SK-N-SH treated with all-trans-retinoic acid at 6 μM for 48 hours (cell line): ENCODE results near the gene KCND2.

Experiments
- ATAC-seq: fragments of 200-7000 bp; cut with Tn5 transposase; 3 replicates; pipeline ENCODE4 v1.9.1; 2020; ENCODE audit warnings: mild to moderate bottlenecking, moderate library complexity
- ARNTL ChIP-seq: fragments of 450-650 bp; formaldehyde crosslinking; IDR thresholded peaks from 2 replicates; pipeline ENCODE4 v1.5.0; 2020; ENCODE audit warnings: low read depth, mild to moderate bottlenecking, moderate library complexity, borderline replicate concordance
- CSDC2 ChIP-seq: fragments of 250-450 bp; sonication (Bioruptor Pico); IDR thresholded peaks from 2 replicates; pipeline ENCODE4 v1.5.0; 2020; ENCODE audit warnings: mild to moderate bottlenecking, moderate library complexity
- CSRNP3 ChIP-seq: fragments of 250-450 bp; sonication (Bioruptor Pico); IDR thresholded peaks from 2 replicates; pipeline ENCODE4 v1.5.1; 2021; ENCODE audit warnings: mild to moderate bottlenecking, moderate library complexity
- GLIS3 ChIP-seq: fragments of 250-450 bp; sonication (Bioruptor Pico); IDR thresholded peaks from 2 replicates; pipeline ENCODE4 v1.5.0; 2020; ENCODE audit warnings: mild to moderate bottlenecking, moderate library complexity
- ISL1 ChIP-seq: fragments of 250-450 bp; sonication (Bioruptor Pico); IDR thresholded peaks from 2 replicates; pipeline ENCODE4 v2.1.2; 2022; ENCODE audit warnings: mild to moderate bottlenecking, moderate library complexity
- OSR1 ChIP-seq: fragments of 250-450 bp; sonication (Bioruptor Pico); IDR thresholded peaks from 2 replicates; pipeline ENCODE4 v1.8.0; 2022; ENCODE audit warnings: moderate library complexity, mild to moderate bottlenecking, inconsistent platforms
- POU6F1 ChIP-seq: fragments of 250-450 bp; sonication (Bioruptor Pico); IDR thresholded peaks from 2 replicates; pipeline ENCODE4 v1.8.0; 2021; ENCODE audit warnings: low read depth, mild to moderate bottlenecking, moderate library complexity, borderline replicate concordance
- PPARA ChIP-seq: fragments of 250-450 bp; sonication (Bioruptor Pico); IDR thresholded peaks from 2 replicates; pipeline ENCODE4 v1.5.0; 2020; ENCODE audit warnings: mild to moderate bottlenecking, borderline replicate concordance
- RARB ChIP-seq: fragments of 250-450 bp; sonication (Bioruptor Pico); IDR thresholded peaks from 2 replicates; pipeline ENCODE4 v1.8.0; 2021; ENCODE audit warnings: mild to moderate bottlenecking, moderate library complexity
- SNAI2 ChIP-seq: fragments of 250-450 bp; sonication (Bioruptor Pico); IDR thresholded peaks from 2 replicates; pipeline ENCODE4 v1.5.0; 2020; ENCODE audit warnings: mild to moderate bottlenecking, moderate library complexity
- TCF4 ChIP-seq: fragments of 250-450 bp; sonication (Bioruptor Pico); IDR thresholded peaks from 2 replicates; pipeline ENCODE4 v1.8.0; 2021; ENCODE audit warnings: mild to moderate bottlenecking, moderate library complexity, borderline replicate concordance
- TOX ChIP-seq: fragments of 250-450 bp; sonication (Bioruptor Pico); IDR thresholded peaks from 2 replicates; pipeline ENCODE4 v1.8.0; 2021; ENCODE audit warnings: mild to moderate bottlenecking, moderate library complexity, borderline replicate concordance
- ZC3H10 ChIP-seq: fragments of 250-450 bp; sonication (Bioruptor Pico); IDR thresholded peaks from 2 replicates; pipeline ENCODE4 v1.5.1; 2021; ENCODE audit warnings: mild to moderate bottlenecking, moderate library complexity
- ZFP3 ChIP-seq: fragments of 250-450 bp; sonication (Bioruptor Pico); IDR thresholded peaks from 2 replicates; pipeline ENCODE4 v1.5.0; 2020; ENCODE audit warnings: mild to moderate bottlenecking, moderate library complexity
- ZFP30 ChIP-seq: fragments of 450-650 bp; formaldehyde crosslinking; IDR thresholded peaks from 2 replicates; pipeline ENCODE4 v1.5.0; 2022; ENCODE audit warnings: mild to moderate bottlenecking, moderate library complexity
- ZNF565 ChIP-seq: fragments of 450-650 bp; formaldehyde crosslinking; conservative IDR thresholded peaks from 2 replicates; pipeline ENCODE4 v1.5.0; 2020; ENCODE audit warnings: low read depth, mild to moderate bottlenecking, moderate library complexity
- ZNF70 ChIP-seq: fragments of 450-650 bp; formaldehyde crosslinking; IDR thresholded peaks from 2 replicates; pipeline ENCODE4 v1.5.0; 2020; ENCODE audit warnings: mild to moderate bottlenecking, moderate library complexity
- ZNF8 ChIP-seq: fragments of 450-650 bp; formaldehyde crosslinking; IDR thresholded peaks from 2 replicates; pipeline ENCODE4 v1.5.0; 2020; ENCODE audit warnings: mild to moderate bottlenecking, moderate library complexity
- TF ChIP-seq, protein P1 (sequence below): fragments of 250-450 bp; sonication (Bioruptor Pico); IDR thresholded peaks from 2 replicates; pipeline ENCODE4 v1.5.0; 2020; ENCODE audit warnings: mild to moderate bottlenecking, moderate library complexity
- TF ChIP-seq, protein P2 (sequence below): fragments of 250-450 bp; sonication (Bioruptor Pico); IDR thresholded peaks from 2 replicates; pipeline ENCODE4 v1.5.1; 2020; ENCODE audit warnings: low read depth, mild to moderate bottlenecking, moderate library complexity

Gene KCND2

DNA sequence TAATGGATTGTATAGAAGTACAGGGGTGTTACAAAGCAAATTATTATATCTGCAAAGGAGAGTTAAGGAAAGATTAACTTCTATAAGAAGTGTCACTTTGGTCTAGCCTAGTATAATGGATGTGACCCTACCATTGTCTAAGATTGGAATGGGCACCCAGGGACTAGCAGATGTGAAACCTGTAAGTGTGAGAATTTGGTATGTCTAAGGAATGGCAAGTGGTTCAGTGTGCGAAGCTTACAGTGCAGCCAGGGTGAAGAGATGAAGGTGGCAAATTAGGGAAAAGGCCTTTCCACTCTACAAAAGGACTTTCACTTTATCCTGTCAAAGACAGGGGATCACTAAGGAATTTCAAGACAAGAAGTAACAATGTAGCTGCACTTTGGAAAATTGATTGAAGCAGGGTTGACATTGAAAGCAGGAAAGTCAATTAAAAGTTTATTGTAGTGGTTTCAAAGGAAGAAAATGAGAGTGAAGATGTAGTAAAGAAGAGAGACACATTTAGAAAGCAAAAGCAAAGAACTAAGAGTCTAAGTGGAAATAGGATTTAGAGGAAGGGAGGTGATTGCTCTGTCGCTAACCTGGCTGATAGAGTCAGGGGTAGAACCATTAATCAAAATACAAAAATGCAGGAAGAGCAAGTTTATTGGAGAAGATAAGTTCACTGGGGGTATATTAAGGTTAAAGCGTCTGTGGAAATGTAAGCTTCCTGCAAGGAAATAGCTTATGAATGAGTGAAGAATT, 47.4 kb downstream of the KCND2 start:
- TF ChIP-seq ISL1 (CRISPR knock-in tag) (no peak), OSR1 (CRISPR knock-in tag) (no peak), ZFP30 (CRISPR knock-in tag) (no peak), TOX (CRISPR knock-in tag) (no peak), GLIS3 (CRISPR knock-in tag) (no peak), PPARA (CRISPR knock-in tag) (no peak), ZNF565 (CRISPR knock-in tag) (no peak), ZNF8 (CRISPR knock-in tag) (no peak)
- TF ChIP-seq, protein P1, sequence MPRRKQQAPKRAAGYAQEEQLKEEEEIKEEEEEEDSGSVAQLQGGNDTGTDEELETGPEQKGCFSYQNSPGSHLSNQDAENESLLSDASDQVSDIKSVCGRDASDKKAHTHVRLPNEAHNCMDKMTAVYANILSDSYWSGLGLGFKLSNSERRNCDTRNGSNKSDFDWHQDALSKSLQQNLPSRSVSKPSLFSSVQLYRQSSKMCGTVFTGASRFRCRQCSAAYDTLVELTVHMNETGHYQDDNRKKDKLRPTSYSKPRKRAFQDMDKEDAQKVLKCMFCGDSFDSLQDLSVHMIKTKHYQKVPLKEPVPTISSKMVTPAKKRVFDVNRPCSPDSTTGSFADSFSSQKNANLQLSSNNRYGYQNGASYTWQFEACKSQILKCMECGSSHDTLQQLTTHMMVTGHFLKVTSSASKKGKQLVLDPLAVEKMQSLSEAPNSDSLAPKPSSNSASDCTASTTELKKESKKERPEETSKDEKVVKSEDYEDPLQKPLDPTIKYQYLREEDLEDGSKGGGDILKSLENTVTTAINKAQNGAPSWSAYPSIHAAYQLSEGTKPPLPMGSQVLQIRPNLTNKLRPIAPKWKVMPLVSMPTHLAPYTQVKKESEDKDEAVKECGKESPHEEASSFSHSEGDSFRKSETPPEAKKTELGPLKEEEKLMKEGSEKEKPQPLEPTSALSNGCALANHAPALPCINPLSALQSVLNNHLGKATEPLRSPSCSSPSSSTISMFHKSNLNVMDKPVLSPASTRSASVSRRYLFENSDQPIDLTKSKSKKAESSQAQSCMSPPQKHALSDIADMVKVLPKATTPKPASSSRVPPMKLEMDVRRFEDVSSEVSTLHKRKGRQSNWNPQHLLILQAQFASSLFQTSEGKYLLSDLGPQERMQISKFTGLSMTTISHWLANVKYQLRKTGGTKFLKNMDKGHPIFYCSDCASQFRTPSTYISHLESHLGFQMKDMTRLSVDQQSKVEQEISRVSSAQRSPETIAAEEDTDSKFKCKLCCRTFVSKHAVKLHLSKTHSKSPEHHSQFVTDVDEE (CRISPR knock-in tag), result no peak
- TF ChIP-seq, protein P2, sequence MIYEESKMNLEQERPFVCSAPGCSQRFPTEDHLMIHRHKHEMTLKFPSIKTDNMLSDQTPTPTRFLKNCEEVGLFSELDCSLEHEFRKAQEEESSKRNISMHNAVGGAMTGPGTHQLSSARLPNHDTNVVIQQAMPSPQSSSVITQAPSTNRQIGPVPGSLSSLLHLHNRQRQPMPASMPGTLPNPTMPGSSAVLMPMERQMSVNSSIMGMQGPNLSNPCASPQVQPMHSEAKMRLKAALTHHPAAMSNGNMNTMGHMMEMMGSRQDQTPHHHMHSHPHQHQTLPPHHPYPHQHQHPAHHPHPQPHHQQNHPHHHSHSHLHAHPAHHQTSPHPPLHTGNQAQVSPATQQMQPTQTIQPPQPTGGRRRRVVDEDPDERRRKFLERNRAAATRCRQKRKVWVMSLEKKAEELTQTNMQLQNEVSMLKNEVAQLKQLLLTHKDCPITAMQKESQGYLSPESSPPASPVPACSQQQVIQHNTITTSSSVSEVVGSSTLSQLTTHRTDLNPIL, result no peak
- no peak for ATAC-seq

- ATAC-seq, result no peak
- TF ChIP-seq, protein P1 (CRISPR knock-in tag), result no peak
- TF ChIP-seq ISL1 (CRISPR knock-in tag), result no peak
- TF ChIP-seq ZNF565 (CRISPR knock-in tag), result no peak
- TF ChIP-seq, protein P2, result no peak
- TF ChIP-seq ZFP30 (CRISPR knock-in tag), result no peak
- TF ChIP-seq TCF4 (CRISPR knock-in tag), result no peak
- no peak for TF ChIP-seq ARNTL
- no peak for TF ChIP-seq ZNF8 (CRISPR knock-in tag)
- TF ChIP-seq CSDC2 (CRISPR knock-in tag), result no peak
- TF ChIP-seq ZFP3 (CRISPR knock-in tag), result no peak
- TF ChIP-seq ZNF70, result no peak
- no peak for TF ChIP-seq CSRNP3 (CRISPR knock-in tag)
- no peak for TF ChIP-seq POU6F1 (CRISPR knock-in tag)
- no peak for TF ChIP-seq PPARA (CRISPR knock-in tag)
- no peak for TF ChIP-seq TOX (CRISPR knock-in tag)
- no peak for TF ChIP-seq OSR1 (CRISPR knock-in tag)
- no peak for TF ChIP-seq ZC3H10 (CRISPR knock-in tag)
- TF ChIP-seq RARB (CRISPR knock-in tag), result no peak
- TF ChIP-seq SNAI2, result no peak
- TF ChIP-seq, all 23 proteins: peak for 0
These were observed 54.1 kb downstream of the KCND2 start for GRCh38 chr7:120327054-120327453.
